Measurements from ENCODE around the gene NMUR2.

The NMUR2 gene, protein sequence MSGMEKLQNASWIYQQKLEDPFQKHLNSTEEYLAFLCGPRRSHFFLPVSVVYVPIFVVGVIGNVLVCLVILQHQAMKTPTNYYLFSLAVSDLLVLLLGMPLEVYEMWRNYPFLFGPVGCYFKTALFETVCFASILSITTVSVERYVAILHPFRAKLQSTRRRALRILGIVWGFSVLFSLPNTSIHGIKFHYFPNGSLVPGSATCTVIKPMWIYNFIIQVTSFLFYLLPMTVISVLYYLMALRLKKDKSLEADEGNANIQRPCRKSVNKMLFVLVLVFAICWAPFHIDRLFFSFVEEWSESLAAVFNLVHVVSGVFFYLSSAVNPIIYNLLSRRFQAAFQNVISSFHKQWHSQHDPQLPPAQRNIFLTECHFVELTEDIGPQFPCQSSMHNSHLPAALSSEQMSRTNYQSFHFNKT

DNA sequence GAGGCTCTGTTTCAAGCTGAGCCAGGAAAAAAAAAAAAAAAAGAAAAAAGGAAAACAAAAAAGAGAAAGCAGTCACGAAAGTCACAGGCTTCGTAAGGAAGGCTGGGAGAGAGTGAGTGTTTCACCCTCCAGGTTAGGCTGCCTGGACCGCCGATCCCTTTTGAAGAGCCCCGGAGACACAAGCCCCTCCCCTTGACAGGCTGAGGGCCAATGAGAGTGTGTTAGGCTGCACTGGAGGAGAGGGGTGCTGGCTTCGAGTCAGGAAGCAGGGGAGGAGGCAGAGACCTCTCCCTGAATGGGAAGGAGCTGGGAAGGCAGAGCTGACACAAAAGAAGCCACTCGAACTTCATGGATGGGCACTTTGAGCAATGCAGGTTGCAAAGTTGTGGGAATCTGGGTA lies at the start of gene NMUR2:
Gene NMUR2 (minus strand): TSS at position 135 of the 400 bp plus-strand sequence. CDS start 166 bp downstream, outside the sequence.
- DNase-seq = no peak

DNA sequence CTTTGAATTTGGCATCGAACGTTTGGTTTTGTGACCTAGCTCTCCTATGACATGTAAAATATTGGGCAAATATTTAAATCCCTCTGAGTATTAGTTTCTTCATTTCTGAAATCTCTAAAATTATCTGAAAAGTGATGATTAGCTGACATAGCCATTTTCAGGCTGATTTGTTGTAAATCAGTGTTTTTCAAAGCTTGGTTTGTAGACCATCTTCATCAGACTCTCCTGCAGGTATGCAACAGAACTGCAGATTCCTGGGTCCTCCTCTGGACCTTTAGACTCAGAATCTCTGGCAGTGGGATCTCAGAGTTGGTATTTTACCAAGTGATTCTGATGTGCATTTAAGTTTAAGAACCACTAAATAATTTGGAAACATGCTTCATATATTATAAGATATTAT lies 38.9 kb upstream of the NMUR2 start:
- DNase-seq = no peak

DNA sequence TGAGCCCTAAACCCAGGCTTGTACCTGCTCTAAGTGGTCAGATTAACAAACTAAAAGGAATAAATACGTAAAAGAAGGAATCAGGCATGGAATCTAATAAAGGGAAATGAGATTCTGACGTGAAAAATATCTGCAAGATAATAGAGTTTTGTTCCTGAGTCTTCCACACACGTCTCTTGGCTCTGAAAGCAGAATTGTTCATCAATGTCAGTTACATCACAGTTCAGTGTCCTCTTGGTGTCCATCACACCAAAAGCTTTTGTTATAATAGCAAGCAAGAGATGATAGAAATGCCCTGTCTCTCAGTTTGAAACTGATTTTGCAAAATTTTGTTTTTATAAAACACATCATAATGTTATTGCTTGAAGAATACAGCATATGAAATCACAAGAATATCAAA lies 34.7 kb upstream of the NMUR2 start:
- no peak for DNase-seq

DNA sequence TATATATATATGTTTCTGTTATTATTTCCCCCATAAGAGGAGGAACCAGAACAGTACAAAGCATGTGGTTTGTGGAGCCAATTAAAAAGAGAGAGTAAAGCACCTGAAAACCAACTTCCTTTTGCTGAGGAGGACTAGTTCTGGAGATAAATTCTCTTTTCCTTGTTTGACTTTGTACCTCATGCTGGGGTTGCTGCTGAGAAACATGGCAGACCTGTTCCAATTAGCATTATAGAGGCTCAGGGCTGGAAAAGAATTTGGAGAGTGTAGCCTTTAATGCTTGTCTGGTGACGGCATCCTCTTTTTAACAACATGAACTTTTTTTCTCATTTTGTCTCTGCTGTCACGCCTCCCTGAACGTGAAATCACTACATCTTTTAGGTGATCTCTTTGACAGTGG lies 32.8 kb upstream of the NMUR2 start:
- DNase-seq = no peak

DNA sequence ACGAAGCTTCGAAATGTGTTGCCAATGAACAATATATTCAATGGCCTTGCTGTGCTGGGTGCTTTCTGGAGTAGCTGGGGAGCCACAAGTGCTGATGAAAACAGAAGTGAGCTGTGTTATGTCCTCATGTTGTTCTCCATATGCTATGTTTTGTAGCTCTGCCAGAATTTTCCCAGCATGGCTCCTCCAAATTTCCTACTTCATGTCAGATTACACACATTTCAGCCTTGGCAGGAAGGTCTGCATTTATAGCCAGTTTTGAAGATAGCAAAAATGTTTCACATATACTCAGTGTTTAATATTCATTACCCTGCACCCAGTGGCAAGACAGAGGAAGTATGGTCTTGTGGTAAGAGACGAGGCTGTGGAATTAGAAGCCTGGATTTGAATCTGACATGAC lies 22.6 kb upstream of the NMUR2 start:
- no peak for DNase-seq

DNA sequence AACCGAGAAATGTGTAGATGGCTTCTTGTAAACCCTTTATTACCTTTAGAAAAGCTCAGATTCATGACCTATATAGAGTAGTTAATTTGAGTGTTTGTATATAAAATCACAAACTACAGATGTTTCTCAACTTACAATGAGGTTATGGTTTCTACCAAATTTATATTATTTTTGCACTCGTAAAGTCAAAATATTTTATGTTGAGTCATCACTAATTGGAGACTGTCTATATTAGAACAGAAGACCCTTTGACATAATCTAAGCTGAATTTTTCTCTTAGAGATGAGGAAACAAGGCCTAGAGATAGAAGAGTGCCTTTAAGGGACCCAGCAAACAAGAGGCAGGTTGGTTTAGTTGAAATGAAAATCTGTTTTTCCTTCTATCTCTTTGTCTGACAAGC lies 20.0 kb upstream of the NMUR2 start:
- no peak for DNase-seq

DNA sequence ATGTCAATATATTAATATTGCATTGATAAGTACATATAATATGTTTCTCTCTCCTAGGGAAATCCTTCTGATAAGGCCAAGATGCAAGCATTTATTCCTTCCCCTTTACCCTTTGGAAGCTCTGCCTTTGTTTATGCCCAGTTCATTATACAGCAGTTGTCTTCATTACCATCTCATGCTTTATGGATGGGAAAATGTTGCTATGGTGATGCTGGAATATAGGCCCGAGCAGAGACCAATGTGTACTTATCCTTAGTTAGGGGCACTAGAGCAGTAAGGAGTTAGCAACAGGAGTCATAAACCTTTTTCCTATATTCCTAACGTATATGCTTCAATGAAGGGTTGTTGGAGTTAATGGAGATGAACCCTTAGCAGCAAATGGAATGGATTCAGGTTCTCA lies 19.4 kb upstream of the NMUR2 start:
- no peak for DNase-seq

DNA sequence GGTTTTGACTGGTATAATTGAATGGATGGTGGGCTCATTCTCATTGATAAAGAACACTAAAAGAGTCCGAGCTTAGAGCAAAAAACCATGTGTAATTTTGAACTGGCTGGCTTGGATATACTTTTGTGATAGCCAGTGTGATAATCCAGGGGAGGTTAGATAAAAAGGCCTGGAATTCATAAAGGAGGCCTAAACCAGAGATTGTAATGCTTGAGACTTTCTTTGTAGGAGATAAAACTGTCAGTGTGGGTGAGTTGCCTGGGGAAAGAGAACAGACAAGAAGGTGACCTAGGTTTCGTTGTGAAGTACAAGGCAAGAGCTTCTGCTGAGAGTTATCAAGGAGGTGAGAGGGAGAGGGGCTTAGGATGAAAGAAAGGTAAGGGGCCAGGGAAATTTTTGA lies 17.0 kb upstream of the NMUR2 start:
- no peak for DNase-seq

DNA sequence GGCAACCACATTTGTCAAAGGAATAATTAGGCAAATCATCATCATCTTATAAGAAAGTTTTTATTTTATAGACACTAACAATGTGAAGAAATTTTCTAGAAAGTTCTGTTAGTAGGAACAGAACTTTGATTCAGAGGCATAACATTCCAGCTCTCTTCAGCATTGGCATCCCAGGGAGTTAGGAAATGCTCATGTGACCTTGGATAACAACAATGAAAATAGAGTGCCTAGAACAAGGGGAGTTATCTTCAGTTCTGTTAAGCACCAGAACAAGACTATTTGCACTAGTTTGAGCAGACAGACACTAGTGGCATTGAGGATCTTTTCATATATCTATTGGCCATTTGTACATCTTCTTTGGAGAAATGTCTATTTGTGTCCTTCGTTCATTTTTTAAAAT lies 7.0 kb upstream of the NMUR2 start:
- DNase-seq = no peak

DNA sequence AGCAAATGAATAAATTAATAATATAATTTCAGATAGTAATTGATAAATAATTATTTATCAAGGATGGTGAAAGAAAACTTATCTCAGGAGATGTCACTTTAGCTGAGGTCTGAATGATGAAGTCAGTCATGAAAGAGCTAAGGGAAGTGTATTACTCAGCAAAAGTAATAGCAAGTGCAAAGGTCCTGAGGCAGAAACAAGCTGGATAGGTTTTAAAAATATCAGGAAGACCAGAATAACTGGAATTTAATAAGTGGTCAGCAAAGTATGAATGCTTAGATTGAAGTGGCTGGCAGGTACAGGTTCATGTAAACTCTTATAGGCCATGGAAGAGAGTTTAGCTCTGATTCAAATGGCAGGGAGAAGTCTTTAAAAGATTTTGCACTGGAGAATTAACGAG lies 1.0 kb upstream of the NMUR2 start:
- DNase-seq = no peak

DNA sequence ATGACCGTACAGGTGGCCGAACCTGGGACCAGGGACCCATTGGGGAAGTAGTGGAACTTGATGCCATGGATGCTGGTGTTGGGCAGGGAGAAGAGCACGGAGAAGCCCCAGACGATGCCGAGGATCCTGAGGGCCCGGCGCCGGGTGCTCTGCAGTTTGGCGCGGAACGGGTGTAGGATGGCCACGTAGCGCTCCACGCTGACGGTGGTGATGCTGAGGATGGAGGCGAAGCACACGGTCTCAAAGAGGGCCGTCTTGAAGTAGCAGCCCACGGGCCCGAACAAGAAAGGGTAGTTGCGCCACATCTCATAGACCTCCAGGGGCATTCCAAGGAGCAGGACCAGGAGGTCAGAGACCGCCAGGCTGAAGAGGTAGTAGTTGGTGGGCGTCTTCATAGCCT lies 585 bp downstream of the NMUR2 start:
- DNase-seq = no peak

DNA sequence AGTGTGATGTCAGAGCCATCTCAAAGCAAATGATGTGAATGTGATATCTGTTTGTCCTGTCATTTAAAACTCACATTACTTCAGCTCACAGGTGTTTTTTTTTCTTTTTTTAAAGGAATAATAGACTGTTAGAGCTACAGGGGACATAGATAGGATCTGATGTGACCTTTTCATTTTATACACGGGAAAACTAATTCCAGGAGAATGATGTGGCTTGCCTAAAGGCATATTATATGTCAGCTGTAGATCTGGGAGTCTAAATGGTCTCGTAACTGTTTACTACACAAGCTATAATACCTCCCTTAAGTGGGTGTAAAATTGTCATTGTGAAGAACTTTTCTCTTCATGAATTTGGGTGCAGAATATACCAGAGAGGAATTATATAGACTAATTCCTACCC lies 2.0 kb downstream of the NMUR2 start:
- no peak for DNase-seq

DNA sequence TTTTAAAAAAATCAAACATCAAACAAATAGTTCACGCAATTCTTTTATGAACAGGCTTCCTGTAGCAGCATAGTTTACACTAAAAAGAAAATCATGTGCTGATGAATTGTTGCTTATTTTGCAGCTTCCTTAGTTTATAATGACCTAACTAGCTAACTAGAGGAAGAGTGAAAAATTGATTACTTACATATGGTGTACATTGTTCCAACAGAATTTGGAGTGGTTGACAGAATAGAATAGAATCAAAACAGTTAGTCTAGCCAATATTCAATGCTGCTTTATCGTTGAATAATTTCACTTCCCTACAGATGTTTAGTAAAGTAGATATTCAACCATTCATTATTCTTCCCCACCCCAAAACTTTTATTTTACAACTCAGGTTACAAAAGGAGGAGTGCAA lies 4.2 kb downstream of the NMUR2 start:
- DNase-seq = no peak

DNA sequence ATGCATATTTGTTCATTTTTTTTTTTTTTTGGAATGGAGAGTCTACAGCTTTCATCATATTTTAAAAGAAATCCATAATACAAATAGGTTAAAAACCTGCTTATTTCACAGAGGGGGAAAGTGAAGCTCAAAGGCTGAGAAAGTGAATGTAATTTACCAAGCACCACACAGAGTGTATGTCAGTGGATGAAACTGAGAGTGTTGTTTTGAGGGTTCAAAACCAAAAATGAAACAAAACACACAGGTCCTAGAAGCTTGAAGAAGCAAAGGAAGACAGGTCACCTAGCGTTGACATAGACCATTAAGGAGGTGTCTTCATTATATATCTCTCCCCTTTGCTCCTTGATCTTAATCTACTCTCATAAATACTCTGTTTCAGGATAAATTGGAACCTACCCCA lies 7.5 kb downstream of the NMUR2 start:
- DNase-seq = no peak

DNA sequence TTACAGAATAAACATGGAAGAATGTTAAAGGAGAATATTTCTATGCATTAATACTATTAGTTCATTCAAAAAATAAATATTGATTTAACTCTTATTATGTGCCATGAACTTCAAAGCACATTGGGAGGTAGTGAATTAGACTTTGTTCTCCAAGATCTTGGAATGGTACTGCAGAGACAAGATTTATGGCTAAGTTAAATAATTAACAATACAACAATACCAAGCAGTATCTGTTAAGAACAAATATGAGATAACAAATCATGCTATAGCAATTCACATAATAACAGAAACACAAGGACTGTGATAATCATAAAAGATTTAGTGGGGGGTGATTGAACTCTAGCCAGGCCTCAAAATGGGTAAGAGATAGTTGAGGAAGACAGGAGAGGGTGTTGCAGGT lies 11.6 kb downstream of the NMUR2 start:
- DNase-seq = no peak

DNA sequence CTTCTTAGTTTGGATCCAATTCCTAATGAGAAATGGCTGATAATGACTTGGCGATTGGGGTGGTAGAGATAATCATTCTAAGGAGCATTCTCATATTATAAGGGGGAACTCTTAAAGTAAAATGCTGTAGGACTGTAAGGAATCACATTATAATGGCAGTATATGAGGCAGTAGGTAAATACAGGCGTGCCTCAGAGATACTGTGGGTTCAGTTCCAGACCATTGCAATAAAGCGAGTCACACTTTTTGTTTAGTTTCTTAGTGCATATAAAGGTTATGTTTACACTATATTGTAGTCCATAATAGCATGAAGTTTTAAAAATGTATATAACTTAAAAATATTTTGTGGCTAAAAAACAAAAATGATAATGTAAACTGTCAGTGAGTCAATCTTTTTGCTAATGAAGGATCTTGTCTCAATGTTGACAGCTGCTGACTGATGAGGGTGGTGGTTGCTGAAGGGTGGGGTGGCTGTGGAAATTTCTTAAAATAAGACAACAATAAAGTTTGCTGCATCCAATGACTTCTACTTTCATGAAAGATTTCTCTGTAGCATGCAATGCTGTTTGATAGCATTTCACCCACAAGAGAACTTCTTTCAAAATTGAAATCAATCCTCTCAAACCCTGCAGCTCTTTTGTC lies 15.8 kb downstream of the NMUR2 start:
- DNase-seq = no peak

DNA sequence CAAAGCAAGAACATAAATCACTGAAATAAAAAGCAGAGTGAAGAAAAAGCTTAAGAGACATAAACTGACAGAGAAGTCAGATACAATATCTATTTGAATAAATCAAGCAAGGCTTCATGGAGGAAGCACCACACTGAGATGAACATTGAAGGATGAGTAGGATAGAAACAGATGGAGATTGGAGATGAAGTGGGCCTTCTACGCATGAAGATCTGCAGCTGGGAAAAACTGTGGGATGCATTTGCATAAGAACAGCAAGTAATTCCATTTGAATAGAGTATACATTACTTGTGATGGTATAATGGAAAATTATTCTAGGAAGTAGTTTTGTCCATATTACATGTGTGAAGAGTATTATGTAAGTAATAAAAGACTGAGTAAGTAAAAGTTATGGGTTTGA lies 16.5 kb downstream of the NMUR2 start:
- no peak for DNase-seq

DNA sequence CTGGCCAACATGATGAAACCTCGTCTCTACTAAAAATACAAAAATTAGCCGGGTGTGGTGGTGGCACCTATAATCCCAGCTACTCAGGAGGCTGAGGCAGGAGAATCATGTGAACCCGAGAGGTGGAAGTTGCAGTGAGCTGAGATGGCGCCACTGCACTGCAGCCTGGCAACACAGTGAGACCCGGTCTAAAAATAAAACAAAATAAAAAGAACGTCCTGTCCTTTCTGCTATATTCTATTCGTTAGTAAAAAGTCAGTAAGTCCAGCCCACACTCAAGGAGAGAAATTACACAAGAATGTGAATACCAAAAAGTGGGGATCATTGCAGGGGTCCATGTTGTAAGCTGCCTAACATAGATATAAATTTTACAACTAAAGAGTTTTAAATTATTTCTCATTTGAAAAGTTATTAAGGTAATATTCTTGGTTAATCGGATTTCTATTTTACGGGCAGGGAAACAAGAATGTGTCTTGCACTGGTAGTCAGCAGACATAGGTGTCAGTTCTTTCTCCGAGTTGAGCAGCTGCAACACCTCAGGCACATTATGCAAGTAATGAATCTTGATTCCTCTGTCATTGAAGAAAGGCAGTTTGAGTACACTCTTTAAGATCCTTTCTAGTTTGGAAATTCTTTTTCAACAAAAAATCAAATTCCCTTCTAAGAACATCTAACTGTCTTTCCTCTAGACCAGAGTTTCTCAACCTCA lies 24.5 kb downstream of the NMUR2 start:
- DNase-seq = no peak

DNA sequence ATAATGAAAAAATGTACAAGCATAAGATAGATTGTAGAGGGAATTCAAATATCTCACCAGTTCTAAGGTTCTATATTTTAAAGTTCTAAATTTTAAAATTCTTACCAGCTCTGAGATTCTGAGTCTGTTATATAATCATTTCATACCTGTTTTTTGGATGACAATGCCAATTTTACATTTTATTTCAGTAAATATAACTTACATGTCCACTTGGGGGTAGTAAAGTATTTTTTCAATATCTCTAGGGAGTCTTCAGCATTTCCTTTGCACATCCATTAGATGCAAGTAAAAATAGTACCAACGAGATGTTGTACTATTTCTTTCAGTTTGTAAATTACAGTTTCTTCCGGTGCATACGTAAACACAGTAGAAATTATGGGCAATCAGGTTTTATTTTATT lies 25.7 kb downstream of the NMUR2 start:
- no peak for DNase-seq

DNA sequence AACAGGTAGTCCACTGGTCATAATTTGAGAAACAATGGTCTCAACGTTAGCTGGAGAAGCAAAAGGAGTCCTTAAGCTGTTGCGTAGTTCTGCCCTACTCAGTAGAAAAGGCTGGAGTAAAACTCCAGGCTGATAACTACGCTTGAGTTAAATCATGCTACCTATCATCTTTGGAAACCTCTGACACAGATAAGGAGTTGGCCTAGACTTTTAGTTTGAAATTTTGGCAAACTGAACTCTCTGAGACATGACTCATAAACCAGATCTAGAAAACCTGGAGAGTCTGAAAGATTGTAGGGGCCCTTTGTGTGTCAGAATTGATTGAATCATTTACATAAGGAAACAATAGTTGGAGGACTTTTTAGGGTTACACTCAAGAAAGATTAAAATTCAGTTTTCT lies 26.3 kb downstream of the NMUR2 start:
- DNase-seq = no peak

DNA sequence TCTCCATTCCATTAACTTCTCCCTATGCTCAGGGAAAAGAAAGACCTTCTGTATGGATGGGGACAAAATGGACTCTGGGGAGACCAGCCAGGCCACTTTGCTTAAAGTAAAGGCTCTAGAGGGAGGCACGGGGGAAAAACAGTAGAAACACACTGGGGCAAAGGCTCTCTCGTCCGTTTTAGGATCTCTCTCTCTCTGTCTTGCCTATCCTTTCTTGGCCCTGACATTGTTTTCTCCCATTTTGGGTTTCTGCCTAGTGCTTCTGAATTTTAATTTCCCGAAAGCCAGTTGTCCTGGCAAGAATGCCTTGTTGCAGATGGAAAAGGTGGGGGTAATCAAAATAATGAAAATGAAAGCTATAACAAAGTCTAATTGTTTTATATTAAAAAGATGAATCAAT lies 28.2 kb downstream of the NMUR2 start:
- DNase-seq = no peak

DNA sequence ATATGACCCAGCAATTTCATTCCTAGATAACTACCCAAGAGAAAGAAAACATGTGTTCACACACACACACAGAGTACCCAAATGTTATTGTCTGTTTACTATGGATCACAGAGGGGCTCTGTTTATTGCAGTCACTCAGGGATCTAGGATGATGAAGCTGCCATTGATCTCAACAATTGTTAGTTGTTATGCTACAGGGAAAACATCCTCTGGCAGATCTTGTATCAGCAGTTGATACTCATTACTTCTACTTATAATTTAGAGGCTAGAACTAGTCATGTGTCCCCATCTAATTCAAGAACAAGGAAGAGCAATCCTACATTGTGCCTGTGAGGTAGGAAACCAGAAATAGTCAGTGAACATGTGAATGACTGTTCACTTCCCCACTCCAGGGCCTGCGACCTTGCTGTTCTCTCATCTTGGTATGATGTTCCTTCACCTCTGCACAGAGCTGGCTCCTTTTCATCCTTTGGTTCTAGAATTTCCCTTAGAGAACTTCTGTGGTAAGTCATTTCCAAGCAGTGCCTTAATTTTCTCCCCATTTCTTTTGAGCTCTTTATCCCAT lies 30.3 kb downstream of the NMUR2 start:
- DNase-seq = no peak

DNA sequence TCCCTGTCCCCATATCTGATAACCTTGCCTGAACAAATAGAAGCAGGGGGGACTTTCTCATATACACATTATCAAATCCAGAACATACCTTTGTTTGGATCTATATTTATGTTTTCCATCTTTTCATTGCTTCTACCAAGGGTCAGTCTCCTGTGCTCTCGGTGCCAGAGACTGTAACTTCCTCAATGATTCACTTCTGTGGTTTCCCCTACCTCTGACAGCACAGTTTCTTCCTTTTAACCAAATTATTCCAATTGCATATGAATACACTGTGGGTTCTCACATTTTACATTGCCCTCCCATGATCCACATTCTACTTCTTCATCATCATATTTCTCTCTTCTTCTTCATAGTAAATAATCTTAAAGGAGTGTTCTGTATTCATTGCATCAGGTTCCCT lies 32.2 kb downstream of the NMUR2 start:
- no peak for DNase-seq

DNA sequence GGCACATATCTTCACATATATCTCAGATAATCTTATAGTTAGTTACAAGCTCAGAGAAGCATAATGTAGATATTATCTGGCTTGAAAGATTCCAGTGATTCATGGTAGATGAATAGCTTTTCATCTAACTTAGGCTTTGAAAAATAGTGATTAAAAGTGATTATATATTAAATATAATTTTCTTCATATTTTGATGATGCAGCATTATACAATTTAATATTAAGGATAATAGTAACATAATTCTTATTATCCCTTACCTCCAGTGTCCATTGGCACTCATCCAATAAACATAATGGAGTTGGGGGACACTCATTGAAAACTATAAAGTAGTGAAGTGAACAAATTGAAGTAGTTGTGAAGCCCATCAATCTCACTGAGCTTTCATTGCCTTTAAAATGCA lies 35.8 kb downstream of the NMUR2 start:
- DNase-seq = no peak

Data from activated T-cell treated with anti-CD3 and anti-CD28 coated beads for 4 hours (primary cell).